ENCODE data around the gene ACSM5.

DNA sequence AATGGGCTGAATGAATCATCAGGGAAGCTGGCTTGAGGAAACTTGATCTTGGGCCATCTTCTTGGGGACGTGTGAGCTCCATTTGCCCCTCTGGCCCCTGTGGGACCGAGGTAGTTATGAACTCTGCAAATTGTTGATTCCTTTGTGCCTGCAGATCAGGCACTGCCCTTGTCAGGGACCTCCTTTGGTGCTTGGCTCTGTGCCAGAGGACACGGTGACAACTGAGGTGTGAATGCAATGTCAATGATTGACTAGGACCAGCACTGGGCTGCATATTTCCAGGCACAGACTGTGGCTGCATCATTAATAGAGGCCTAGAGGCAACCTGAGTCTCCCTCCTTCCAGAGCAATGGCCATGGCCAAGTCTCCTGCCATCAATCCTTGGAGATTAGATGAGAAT lies 28.6 kb upstream of the ACSM5 start:
- no peak for TF ChIP-seq TAF1 (IDR thresholded peaks at IDR 0.05; ENCODE audit: borderline replicate concordance, low read depth, low read length)
- no peak for TF ChIP-seq POLR2AphosphoS5 (IDR thresholded peaks at IDR 0.05; ENCODE audit: low read depth, low read length)
